K562 treated with DMSO at 1 percent for 12 hours (cell line): ENCODE measurements around the gene PEAR1. TPM values are rescaled to one million over a fixed set of nuclear protein-coding genes. Genes with fewer than 3 reads are reported as not detected.

Experiments used
- total RNA-seq: library from RNA; unstranded; fragments of 300-600 nt; gene quantifications from 2 replicates; pipeline ENCODE4 v1.2.3, GENCODE V29; 2022; ENCODE audit not compliant: insufficient read depth

Gene PEAR1
- total RNA-seq, result 1.8 and 2.6 TPM in 2 replicates

GRCh38 chr1:156893048-156893953 is at the start of gene PEAR1:
Gene PEAR1 (plus strand): TSS chr1:156893718. CDS start chr1:156903927, 10,209 bp downstream.

GRCh38 chr1:156858959-156859522 is 34.5 kb upstream of the PEAR1 start, which contains the start of gene INSRR:
Gene INSRR (minus strand): TSS chr1:156859117. CDS start chr1:156858621, 496 bp downstream.

GRCh38 chr1:156860628-156861423 is 32.7 kb upstream of the PEAR1 start, which contains the start of gene NTRK1:
Gene NTRK1 (plus strand): TSS chr1:156860865. CDS start chr1:156860935, 70 bp downstream.

GRCh38 chr1:156920233-156921052 is 26.9 kb downstream of the PEAR1 start, which contains the start of gene LRRC71:
Gene LRRC71 (plus strand): TSS chr1:156920632. CDS start chr1:156920804, 172 bp downstream.

Other genes starting within 250 kb of the PEAR1 start
- 3.9 and 7.5 TPM in 2 replicates for gene NES, start 216.3 kb upstream of the PEAR1 start, total RNA-seq
- gene CRABP2, start 188.1 kb upstream of the PEAR1 start, total RNA-seq, result 2.3 and 5.5 TPM in 2 replicates
- 64.9 and 67.8 TPM in 2 replicates for gene METTL25B, start 165.2 kb upstream of the PEAR1 start, total RNA-seq
- gene ISG20L2, start 165.0 kb upstream of the PEAR1 start, total RNA-seq, result 23.3 and 39.7 TPM in 2 replicates
- 14.2 and 23.9 TPM in 2 replicates for gene MRPL24, start 152.6 kb upstream of the PEAR1 start, total RNA-seq
- gene HDGF, start 142.0 kb upstream of the PEAR1 start, total RNA-seq, result 104 and 121 TPM in 2 replicates
- gene PRCC, start 126.2 kb upstream of the PEAR1 start, total RNA-seq, result 70.5 and 109 TPM in 2 replicates
- gene SH2D2A, start 76.9 kb upstream of the PEAR1 start, total RNA-seq, result 9.2 and 17.7 TPM in 2 replicates
- gene INSRR, start 34.6 kb upstream of the PEAR1 start, total RNA-seq, result 0.19 and 0.37 TPM in 2 replicates
- 23.1 and 23.3 TPM in 2 replicates for gene NTRK1, start 32.9 kb upstream of the PEAR1 start, total RNA-seq
- gene LRRC71, start 26.9 kb downstream of the PEAR1 start, total RNA-seq, result 0.43 TPM in 1 of 2 replicates, not detected in the other
- 8.8 and 24.7 TPM in 2 replicates for gene ARHGEF11, start 152.0 kb downstream of the PEAR1 start, total RNA-seq
- gene ETV3L, start 206.1 kb downstream of the PEAR1 start, total RNA-seq, result not detected in 2 replicates
- gene ETV3, start 244.7 kb downstream of the PEAR1 start, total RNA-seq, result 3.3 and 14.1 TPM in 2 replicates